OCI-LY3 (cell line): ENCODE data around the gene BABAM1.

Source experiments
- EZH2phosphoT487 ChIP-seq: fragments of 200-600 bp; shearing (Covaris generic); IDR thresholded peaks from 2 replicates; pipeline ENCODE4 v1.6.1; 2018; ENCODE audit warnings: antibody characterized with exemption, mixed run types, low read depth
- TF ChIP-seq, protein P1 (sequence below): fragments of 200-600, 300-600 bp; sonication (generic); IDR thresholded peaks from 2 replicates; pipeline ENCODE4 v1.5.1; 2014; ENCODE audit warnings: antibody characterized with exemption, low read length, low read depth

- TF ChIP-seq, protein P1, sequence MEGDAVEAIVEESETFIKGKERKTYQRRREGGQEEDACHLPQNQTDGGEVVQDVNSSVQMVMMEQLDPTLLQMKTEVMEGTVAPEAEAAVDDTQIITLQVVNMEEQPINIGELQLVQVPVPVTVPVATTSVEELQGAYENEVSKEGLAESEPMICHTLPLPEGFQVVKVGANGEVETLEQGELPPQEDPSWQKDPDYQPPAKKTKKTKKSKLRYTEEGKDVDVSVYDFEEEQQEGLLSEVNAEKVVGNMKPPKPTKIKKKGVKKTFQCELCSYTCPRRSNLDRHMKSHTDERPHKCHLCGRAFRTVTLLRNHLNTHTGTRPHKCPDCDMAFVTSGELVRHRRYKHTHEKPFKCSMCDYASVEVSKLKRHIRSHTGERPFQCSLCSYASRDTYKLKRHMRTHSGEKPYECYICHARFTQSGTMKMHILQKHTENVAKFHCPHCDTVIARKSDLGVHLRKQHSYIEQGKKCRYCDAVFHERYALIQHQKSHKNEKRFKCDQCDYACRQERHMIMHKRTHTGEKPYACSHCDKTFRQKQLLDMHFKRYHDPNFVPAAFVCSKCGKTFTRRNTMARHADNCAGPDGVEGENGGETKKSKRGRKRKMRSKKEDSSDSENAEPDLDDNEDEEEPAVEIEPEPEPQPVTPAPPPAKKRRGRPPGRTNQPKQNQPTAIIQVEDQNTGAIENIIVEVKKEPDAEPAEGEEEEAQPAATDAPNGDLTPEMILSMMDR: no peak
- TF ChIP-seq EZH2phosphoT487: no peak
These were observed 8.4 kb downstream of the BABAM1 start for GRCh38 chr19:17275441-17276175.
